Hepatocyte (in vitro differentiated cells): ENCODE measurements around the gene GRID1.

Source experiments
- EZH2 ChIP-seq: fragments of 200-600 bp; sonication (generic); IDR thresholded peaks from 2 replicates; pipeline ENCODE4 v1.6.1; 2016; ENCODE audit warnings: antibody characterized with exemption, mild to moderate bottlenecking, borderline replicate concordance
- EZH2phosphoT487 ChIP-seq: fragments of 200-600 bp; sonication (generic); IDR thresholded peaks from one replicate; pipeline ENCODE4 v1.6.1; 2018; ENCODE audit warnings: antibody characterized with exemption, mild to moderate bottlenecking, low read depth, moderate library complexity; ENCODE audit not compliant: unreplicated experiment, severe bottlenecking
- TF ChIP-seq, protein P1 (sequence below): fragments of 200-600 bp; sonication (generic); IDR thresholded peaks from 2 replicates; pipeline ENCODE4 v1.5.1; 2016; ENCODE audit warnings: antibody characterized with exemption, mild to moderate bottlenecking; ENCODE audit not compliant: poor library complexity

DNA sequence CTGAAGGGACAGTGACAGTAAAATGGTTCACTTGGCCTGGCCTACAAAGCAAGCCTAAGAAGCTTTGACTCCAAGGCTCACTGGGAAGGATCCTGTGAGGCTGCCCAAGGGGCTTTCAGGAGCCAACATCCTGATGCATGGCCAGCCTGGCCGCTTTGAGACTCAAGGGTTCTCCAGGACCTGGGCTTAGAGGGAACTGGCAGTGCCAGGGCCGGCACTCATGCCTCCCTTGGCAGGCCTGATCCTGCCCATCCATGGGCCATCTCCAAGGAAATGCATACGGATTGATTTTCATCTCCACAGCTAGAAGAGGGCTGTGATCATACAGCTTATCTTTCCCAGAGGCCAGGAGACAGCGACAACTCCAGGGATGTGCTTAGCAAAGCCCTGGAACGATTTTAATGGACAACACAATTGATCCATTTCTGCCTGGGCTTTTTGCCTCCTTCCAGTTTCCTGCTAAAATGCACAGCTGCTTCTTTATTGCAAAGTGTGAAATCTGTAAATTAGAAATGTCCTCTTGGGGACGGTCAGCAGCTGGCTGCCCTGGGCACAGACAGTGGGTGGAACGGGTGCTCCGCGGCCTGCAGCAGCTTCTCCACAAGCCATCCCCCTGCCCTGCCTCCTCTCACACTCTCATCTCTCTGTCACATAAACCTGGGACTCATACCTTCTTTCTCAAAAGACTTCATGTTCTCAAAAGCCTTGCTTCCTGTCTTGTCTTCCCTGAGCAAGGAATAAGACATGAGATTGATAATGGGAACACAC is 288.5 kb downstream of the GRID1 start:
- TF ChIP-seq, protein P1, sequence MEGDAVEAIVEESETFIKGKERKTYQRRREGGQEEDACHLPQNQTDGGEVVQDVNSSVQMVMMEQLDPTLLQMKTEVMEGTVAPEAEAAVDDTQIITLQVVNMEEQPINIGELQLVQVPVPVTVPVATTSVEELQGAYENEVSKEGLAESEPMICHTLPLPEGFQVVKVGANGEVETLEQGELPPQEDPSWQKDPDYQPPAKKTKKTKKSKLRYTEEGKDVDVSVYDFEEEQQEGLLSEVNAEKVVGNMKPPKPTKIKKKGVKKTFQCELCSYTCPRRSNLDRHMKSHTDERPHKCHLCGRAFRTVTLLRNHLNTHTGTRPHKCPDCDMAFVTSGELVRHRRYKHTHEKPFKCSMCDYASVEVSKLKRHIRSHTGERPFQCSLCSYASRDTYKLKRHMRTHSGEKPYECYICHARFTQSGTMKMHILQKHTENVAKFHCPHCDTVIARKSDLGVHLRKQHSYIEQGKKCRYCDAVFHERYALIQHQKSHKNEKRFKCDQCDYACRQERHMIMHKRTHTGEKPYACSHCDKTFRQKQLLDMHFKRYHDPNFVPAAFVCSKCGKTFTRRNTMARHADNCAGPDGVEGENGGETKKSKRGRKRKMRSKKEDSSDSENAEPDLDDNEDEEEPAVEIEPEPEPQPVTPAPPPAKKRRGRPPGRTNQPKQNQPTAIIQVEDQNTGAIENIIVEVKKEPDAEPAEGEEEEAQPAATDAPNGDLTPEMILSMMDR, result no peak
- TF ChIP-seq EZH2 (no peak), EZH2phosphoT487 (no peak)
